SK-N-SH (cell line): Measurements from ENCODE around the gene TPRG1. TPM values are rescaled to one million over a fixed set of nuclear protein-coding genes. Genes with fewer than 3 reads are reported as not detected.
"Not testable (repeated sequence)": the region's sequence is repeated elsewhere in the genome, so short reads cannot be mapped to it uniquely, and the experiment has no call there.

Experiments
- CTCF ChIA-PET: fragments of 300-600, 350-600 bp; formaldehyde crosslinking; extraction: SDS; loops from one replicate; lab custom pipeline; 2021; lab: Yijun Ruan, JAX
- POLR2A ChIA-PET: fragments of 350-600 bp; sonication (Branson Sonifier 250); formaldehyde crosslinking; extraction: SDS; loops from one replicate; lab custom pipeline; 2020; ENCODE audit warnings: antibody characterized with exemption, inconsistent platforms; lab: Yijun Ruan, JAX
- DNase-seq: peaks from one replicate; pipeline ENCODE4 v3.0.0; 2012
- H2AFZ ChIP-seq: fragments of 200-600 bp; sonication (generic); 2 replicates; pipeline ENCODE4 v1.8.1; 2016; ENCODE audit warnings: antibody characterized with exemption, mild to moderate bottlenecking, low read depth
- H3F3A ChIP-seq: fragments of 200-600 bp; sonication (generic); replicated peaks from 2 replicates; pipeline ENCODE3; 2016; ENCODE audit warnings: antibody characterized with exemption, mild to moderate bottlenecking; ENCODE audit not compliant: insufficient read depth
- H3K27ac ChIP-seq, 2 experiments: fragments of 200-500 bp in 1 of 2; fragments of 200-600 bp in 1 of 2; sonication (Bioruptor generic) in 1 of 2; sonication (generic), shearing (Covaris generic) in 1 of 2; 2 replicates each; pipeline versions ENCODE4 v1.5.1 to v1.6.1; 2014 to 2016; ENCODE audit warnings: low read depth in 2 of 2, inconsistent platforms in 1 of 2, low read length in 1 of 2, mild to moderate bottlenecking in 1 of 2, mixed read lengths in 1 of 2
- H3K27me3 ChIP-seq: fragments of 200-600 bp; sonication (generic), shearing (Covaris generic); 2 replicates; pipeline ENCODE4 v1.6.1; 2016; ENCODE audit warnings: mixed run types; ENCODE audit not compliant: insufficient read depth
- H3K36me3 ChIP-seq, 2 experiments: fragments of 200-500 bp in 1 of 2; fragments of 200-600 bp in 1 of 2; sonication (Bioruptor generic) in 1 of 2; sonication (generic) in 1 of 2; replicated peaks in 1 of 2; 2 replicates each; pipeline versions ENCODE3 to v1.5.1; 2014 to 2016; ENCODE audit warnings: low read length in 1 of 2, mild to moderate bottlenecking in 1 of 2; ENCODE audit not compliant: insufficient read depth in 2 of 2, control insufficient read depth in 1 of 2
- H3K4me1 ChIP-seq, 2 experiments: fragments of 200-500 bp in 1 of 2; fragments of 200-600 bp in 1 of 2; sonication (Bioruptor generic) in 1 of 2; sonication (generic), shearing (Covaris generic) in 1 of 2; 2 replicates each; pipeline versions ENCODE4 v1.5.1 to v1.6.1; 2014 to 2016; ENCODE audit warnings: low read depth in 1 of 2, low read length in 1 of 2, mixed run types in 1 of 2; ENCODE audit not compliant: insufficient read depth in 2 of 2, control insufficient read depth in 1 of 2
- H3K4me2 ChIP-seq: fragments of 200-600 bp; sonication (generic), shearing (Covaris generic); 2 replicates; pipeline ENCODE4 v1.6.1; 2017; ENCODE audit warnings: mixed run types
- H3K4me3 ChIP-seq, 2 experiments: fragments of 200-500 bp in 1 of 2; fragments of 200-600 bp in 1 of 2; sonication (Bioruptor generic) in 1 of 2; sonication (generic), shearing (Covaris generic) in 1 of 2; 2 replicates each; pipeline versions ENCODE4 v1.5.1 to v1.8.1; 2014 to 2016; ENCODE audit warnings: low read depth in 2 of 2, inconsistent platforms in 1 of 2, low read length in 1 of 2, mild to moderate bottlenecking in 1 of 2, mixed read lengths in 1 of 2, moderate library complexity in 1 of 2
- H3K79me2 ChIP-seq: fragments of 200-600 bp; sonication (generic); 2 replicates; pipeline ENCODE4 v1.8.1; 2017; ENCODE audit warnings: mild to moderate bottlenecking; ENCODE audit not compliant: insufficient read depth
- H3K9ac ChIP-seq: fragments of 200-600 bp; sonication (generic); 2 replicates; pipeline ENCODE4 v1.6.1; 2017; ENCODE audit warnings: mixed run types
- H3K9me2 ChIP-seq: fragments of 200-600 bp; sonication (generic); 2 replicates; pipeline ENCODE4 v1.6.1; 2017; ENCODE audit warnings: mixed run types
- H3K9me3 ChIP-seq: fragments of 200-600 bp; sonication (generic); 2 replicates; pipeline ENCODE4 v1.6.1; 2017; ENCODE audit warnings: mixed run types, mild to moderate bottlenecking, moderate library complexity
- H4K20me1 ChIP-seq: fragments of 200-600 bp; sonication (generic); 2 replicates; pipeline ENCODE4 v1.6.1; 2017; ENCODE audit warnings: mild to moderate bottlenecking, mixed run types; ENCODE audit not compliant: insufficient read depth
- CHD2 ChIP-seq: fragments of 150-350 bp; IDR thresholded peaks from 2 replicates; pipeline ENCODE4 v1.6.1; 2018; ENCODE audit warnings: low read length; ENCODE audit not compliant: partially characterized antibody
- ELF1 ChIP-seq: IDR thresholded peaks from 2 replicates; pipeline ENCODE4 v1.4.0; 2012
- EP300 ChIP-seq, 2 experiments: IDR thresholded peaks; 2 replicates each; pipeline versions ENCODE4 v1.4.0 to v1.6.1; 2012; ENCODE audit warnings: borderline replicate concordance in 1 of 2, low read depth in 1 of 2, low read length in 1 of 2
- FOSL2 ChIP-seq: IDR thresholded peaks from 2 replicates; pipeline ENCODE4 v1.4.0; 2012; ENCODE audit warnings: low read depth, mild to moderate bottlenecking, moderate library complexity, borderline replicate concordance
- FOXJ3 ChIP-seq: sonication (generic); formaldehyde crosslinking; IDR thresholded peaks from 2 replicates; pipeline ENCODE4 v1.5.1; 2020; ENCODE audit warnings: mild to moderate bottlenecking, missing genetic modification reagents
- MEF2A ChIP-seq: IDR thresholded peaks from 2 replicates; pipeline ENCODE4 v1.4.0; 2012; ENCODE audit warnings: low read depth, borderline replicate concordance
- NFIC ChIP-seq: IDR thresholded peaks from 2 replicates; pipeline ENCODE4 v1.4.0; 2012; ENCODE audit warnings: borderline replicate concordance
- NRF1 ChIP-seq: IDR thresholded peaks from 2 replicates; pipeline ENCODE4 v1.6.1; 2012; ENCODE audit warnings: low read depth, mild to moderate bottlenecking, low read length
- RCOR1 ChIP-seq: fragments of 150-350 bp; IDR thresholded peaks from 2 replicates; pipeline ENCODE4 v1.6.1; 2017; ENCODE audit warnings: antibody characterized with exemption, low read length
- RXRA ChIP-seq: IDR thresholded peaks from 2 replicates; pipeline ENCODE4 v1.4.0; 2012; ENCODE audit warnings: low read depth, mild to moderate bottlenecking, borderline replicate concordance
- SMC3 ChIP-seq: IDR thresholded peaks from 2 replicates; pipeline ENCODE4 v1.6.1; 2012; ENCODE audit warnings: low read depth, low read length, improper control_type of control experiment
- TAF1 ChIP-seq: IDR thresholded peaks from 2 replicates; pipeline ENCODE4 v1.6.1; 2012; ENCODE audit warnings: low read depth, mild to moderate bottlenecking, low read length, moderate library complexity, borderline replicate concordance
- TCF12 ChIP-seq: IDR thresholded peaks from 2 replicates; pipeline ENCODE4 v1.4.0; 2012
- WGBS: methylation state at CpG from one replicate; pipeline ENCODE4 v1.1.6; 2017; ENCODE audit warnings: low lambda C conversion rate; 5-methylcytosine and 5-hydroxymethylcytosine counted together
- polyA plus RNA-seq, 3 experiments: library from polyadenylated mRNA; depleted of rRNA; stranded (reverse); fragments of >200 nt; gene quantifications; 2 replicates each; pipeline ENCODE4 v1.2.3, GENCODE V29; 2012
- TF ChIP-seq, protein P1 (sequence below): IDR thresholded peaks from 2 replicates; pipeline ENCODE4; 2012
- TF ChIP-seq, protein P2 (sequence below): IDR thresholded peaks from 2 replicates; pipeline ENCODE4 v1.4.0; 2012; ENCODE audit warnings: low read depth, borderline replicate concordance
- TF ChIP-seq, protein P3 (sequence below): fragments of 200-600 bp; sonication (generic); IDR thresholded peaks from 2 replicates; pipeline ENCODE4 v1.6.1; 2017; ENCODE audit warnings: antibody characterized with exemption, mild to moderate bottlenecking, moderate library complexity

Gene TPRG1
- polyA plus RNA-seq, 1 of the 3 experiments (the other 2 are of a cell fraction), result 0.64 TPM

DNA sequence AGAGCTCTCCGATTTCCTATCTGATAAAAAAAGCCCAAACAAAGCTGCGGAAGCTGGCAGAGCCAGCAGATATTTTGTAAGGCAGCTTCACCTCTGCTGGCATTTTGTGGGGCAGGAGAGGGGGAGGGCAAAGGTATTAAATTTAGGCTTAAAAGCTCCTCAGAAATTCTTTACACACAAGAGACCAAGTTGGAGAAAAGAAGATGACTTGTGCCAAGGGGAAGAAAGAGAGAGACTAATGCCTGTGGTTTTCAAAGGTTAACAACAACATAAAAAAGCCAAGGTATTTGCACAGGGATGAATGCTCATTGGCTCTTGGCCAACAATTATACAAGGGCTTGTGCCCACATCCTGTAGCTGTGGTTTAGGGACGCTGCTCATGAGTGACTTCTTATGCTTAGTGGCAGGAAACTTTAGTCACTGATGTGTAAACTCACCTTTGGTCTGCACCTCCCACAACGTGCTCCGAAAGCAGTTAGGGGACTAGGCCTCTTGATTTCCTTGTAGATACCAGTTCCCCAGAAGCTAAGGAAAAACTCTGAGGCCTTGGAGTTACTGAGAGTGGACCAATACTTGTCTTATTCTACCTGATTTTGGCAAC lies 152.9 kb downstream of the TPRG1 start:
- Histone ChIP-seq H3K4me3 (no peak overlapping the region), H3K36me3 (no peaks in the 10 kb centered on the region), H3K79me2 (no peaks in the 10 kb centered on the region), H4K20me1 (no peaks in the 10 kb centered on the region), H3K9me2 (no peaks in the 10 kb centered on the region; the same call in 1 of the 2 replicates), H3K4me1 (no peaks in the 10 kb centered on the region), H3K4me2 (no peak overlapping the region), H3F3A (no peaks in the 10 kb centered on the region), H3K9me3 (no peaks in the 10 kb centered on the region), H3K27me3 (0 out of 2 replicates have a peak, but pooled peaks cover under 1% of the 10 kb centered on the region), H2AFZ (no peak overlapping the region), H3K27ac (no peak overlapping the region), H3K9ac (no peak overlapping the region)
- 4% methylated on average over 5 of the region's 5 CpGs for WGBS
- TF ChIP-seq FOXJ3 (CRISPR knock-in tag), result no peak
- TF ChIP-seq TCF12, result peak; percentile 11; the same call in 1 of the 2 replicates
- no peak for TF ChIP-seq RXRA
- TF ChIP-seq NFIC, result peak; percentile 66
- no peak for TF ChIP-seq SMC3
- TF ChIP-seq, protein P1, sequence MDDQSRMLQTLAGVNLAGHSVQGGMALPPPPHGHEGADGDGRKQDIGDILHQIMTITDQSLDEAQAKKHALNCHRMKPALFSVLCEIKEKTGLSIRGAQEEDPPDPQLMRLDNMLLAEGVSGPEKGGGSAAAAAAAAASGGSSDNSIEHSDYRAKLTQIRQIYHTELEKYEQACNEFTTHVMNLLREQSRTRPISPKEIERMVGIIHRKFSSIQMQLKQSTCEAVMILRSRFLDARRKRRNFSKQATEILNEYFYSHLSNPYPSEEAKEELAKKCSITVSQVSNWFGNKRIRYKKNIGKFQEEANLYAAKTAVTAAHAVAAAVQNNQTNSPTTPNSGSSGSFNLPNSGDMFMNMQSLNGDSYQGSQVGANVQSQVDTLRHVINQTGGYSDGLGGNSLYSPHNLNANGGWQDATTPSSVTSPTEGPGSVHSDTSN, result no peak
- no peak for TF ChIP-seq NRF1
- POLR2A ChIA-PET, result no interaction called here
- no peak for DNase-seq
- CTCF ChIA-PET, result no interaction called here

DNA sequence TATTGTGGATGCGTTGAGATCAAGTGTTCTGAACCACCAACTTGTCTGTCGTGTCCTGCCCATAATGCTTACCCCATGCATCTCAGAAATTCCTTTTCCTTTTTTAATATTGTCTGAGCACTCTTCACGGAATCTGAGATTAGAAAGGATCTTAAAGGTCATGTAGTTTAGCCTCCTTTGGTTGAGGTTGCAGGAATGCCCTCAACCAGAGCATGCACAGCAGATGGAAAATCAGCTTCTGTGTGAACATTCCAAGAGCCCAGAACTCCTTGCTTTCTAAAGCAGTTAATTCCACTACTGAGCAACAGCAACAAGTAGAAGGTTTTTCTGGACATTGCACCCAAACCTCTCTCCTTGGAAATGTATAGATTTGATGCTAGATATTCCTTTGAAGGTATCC lies 153.7 kb downstream of the TPRG1 start:
- H4K20me1 ChIP-seq, result no peaks in the 10 kb centered on the region

DNA sequence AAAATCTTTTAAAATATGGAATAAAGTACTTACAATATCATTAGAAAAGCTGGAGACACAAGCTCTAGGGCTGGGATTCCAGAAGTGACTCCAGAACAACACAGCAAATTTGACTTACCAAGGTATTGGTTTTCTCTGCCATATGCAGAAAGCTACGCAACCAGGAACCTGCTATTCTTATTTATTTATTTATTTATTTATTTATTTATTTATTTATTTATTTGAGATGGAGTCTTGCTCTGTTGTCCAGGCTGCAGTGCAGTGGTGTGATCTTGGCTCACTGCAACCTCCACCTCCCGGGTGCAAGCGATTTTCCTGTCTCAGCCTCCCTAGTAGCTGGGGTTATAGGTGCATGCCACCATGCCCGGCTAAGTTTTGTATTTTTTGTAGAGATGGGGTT lies 157.9 kb downstream of the TPRG1 start:
- H3F3A ChIP-seq, H4K20me1 ChIP-seq, H2AFZ ChIP-seq, DNase-seq, H3K27me3 ChIP-seq, H3K4me1 ChIP-seq, H3K9me2 ChIP-seq, H3K79me2 ChIP-seq, H3K4me3 ChIP-seq, H3K9ac ChIP-seq, H3K9me3 ChIP-seq, POLR2A ChIA-PET, CTCF ChIA-PET, H3K36me3 ChIP-seq, H3K4me2 ChIP-seq, H3K27ac ChIP-seq: not testable (repeated sequence)
- WGBS, result 14% methylated on average over 4 of the region's 4 CpGs

More for the DNA sequence above, 153.7 kb downstream of the TPRG1 start:
- no peak overlapping the region for H2AFZ ChIP-seq
- TF ChIP-seq EP300 (IDR thresholded peaks at IDR 0.05; ENCODE audit: borderline replicate concordance in 1 of 2, low read depth in 1 of 2, low read length in 1 of 2) (no peak), FOXJ3 (CRISPR knock-in tag) (no peak), MEF2A (no peak), NRF1 (no peak), TAF1 (no peak), CHD2 (no peak), FOSL2 (no peak), TCF12 (no peak), RCOR1 (no peak), ELF1 (no peak)
- TF ChIP-seq, protein P2, sequence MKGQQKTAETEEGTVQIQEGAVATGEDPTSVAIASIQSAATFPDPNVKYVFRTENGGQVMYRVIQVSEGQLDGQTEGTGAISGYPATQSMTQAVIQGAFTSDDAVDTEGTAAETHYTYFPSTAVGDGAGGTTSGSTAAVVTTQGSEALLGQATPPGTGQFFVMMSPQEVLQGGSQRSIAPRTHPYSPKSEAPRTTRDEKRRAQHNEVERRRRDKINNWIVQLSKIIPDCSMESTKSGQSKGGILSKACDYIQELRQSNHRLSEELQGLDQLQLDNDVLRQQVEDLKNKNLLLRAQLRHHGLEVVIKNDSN, result no peak
- TF ChIP-seq, protein P3, sequence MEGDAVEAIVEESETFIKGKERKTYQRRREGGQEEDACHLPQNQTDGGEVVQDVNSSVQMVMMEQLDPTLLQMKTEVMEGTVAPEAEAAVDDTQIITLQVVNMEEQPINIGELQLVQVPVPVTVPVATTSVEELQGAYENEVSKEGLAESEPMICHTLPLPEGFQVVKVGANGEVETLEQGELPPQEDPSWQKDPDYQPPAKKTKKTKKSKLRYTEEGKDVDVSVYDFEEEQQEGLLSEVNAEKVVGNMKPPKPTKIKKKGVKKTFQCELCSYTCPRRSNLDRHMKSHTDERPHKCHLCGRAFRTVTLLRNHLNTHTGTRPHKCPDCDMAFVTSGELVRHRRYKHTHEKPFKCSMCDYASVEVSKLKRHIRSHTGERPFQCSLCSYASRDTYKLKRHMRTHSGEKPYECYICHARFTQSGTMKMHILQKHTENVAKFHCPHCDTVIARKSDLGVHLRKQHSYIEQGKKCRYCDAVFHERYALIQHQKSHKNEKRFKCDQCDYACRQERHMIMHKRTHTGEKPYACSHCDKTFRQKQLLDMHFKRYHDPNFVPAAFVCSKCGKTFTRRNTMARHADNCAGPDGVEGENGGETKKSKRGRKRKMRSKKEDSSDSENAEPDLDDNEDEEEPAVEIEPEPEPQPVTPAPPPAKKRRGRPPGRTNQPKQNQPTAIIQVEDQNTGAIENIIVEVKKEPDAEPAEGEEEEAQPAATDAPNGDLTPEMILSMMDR, result no peak
- TF ChIP-seq, all 33 proteins: peak for 0
- no peaks in the 10 kb centered on the region for H3K4me1 ChIP-seq
- H3K4me2 ChIP-seq, result no peak overlapping the region
- H3K4me3 ChIP-seq, result no peak overlapping the region
- H3F3A ChIP-seq, result no peaks in the 10 kb centered on the region
- no peaks in the 10 kb centered on the region for H3K36me3 ChIP-seq
- H3K27ac ChIP-seq, result no peak overlapping the region
- POLR2A ChIA-PET, result no interaction called here
- H3K9me3 ChIP-seq, result no peaks in the 10 kb centered on the region
- DNase-seq, result no peak
- H3K9ac ChIP-seq, result no peak overlapping the region
- CTCF ChIA-PET, result no interaction called here
- no peaks in the 10 kb centered on the region for H3K79me2 ChIP-seq
- H3K27me3 ChIP-seq, result no peaks in the 10 kb centered on the region
- WGBS, result 5% methylated on average over 3 of the region's 3 CpGs
- no peaks in the 10 kb centered on the region; the same call in 1 of the 2 replicates for H3K9me2 ChIP-seq
